Measurements from ENCODE around the gene TRIP13.
A peak's percentile ranks its signal among the peaks of the same experiment; 100 is the strongest.

TRIP13 gene

DNA sequence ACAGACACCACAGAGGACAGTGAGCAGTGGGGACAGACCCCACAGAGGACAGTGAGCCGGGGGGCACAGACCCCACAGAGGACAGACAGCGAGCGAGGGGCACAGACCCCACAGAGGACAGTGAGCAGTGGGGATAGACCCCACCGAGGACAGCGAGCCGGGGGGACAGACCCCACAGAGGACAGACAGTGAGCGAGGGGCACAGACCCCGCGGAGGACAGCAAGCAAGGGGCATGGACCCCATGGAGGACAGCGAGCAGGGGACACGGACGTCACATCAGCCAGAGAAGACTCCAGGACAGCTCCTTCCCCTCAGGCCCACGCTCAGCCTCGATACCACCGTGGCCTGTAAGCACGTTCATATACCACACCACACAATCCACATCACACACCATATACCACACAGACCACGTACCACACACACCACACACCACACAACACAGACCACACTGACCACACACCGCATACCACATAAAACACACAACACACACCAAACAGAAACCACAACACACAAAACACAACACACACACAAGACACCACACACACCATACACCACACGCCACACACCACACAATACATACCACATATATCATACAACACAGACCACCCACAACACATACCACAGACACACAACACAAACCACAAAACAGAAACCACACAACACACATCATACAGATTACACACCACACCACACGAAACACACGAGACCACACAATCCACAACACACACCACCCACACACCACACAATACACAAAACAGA, 36.7 kb upstream of the TRIP13 start:
- DNase-seq = no peak

DNA sequence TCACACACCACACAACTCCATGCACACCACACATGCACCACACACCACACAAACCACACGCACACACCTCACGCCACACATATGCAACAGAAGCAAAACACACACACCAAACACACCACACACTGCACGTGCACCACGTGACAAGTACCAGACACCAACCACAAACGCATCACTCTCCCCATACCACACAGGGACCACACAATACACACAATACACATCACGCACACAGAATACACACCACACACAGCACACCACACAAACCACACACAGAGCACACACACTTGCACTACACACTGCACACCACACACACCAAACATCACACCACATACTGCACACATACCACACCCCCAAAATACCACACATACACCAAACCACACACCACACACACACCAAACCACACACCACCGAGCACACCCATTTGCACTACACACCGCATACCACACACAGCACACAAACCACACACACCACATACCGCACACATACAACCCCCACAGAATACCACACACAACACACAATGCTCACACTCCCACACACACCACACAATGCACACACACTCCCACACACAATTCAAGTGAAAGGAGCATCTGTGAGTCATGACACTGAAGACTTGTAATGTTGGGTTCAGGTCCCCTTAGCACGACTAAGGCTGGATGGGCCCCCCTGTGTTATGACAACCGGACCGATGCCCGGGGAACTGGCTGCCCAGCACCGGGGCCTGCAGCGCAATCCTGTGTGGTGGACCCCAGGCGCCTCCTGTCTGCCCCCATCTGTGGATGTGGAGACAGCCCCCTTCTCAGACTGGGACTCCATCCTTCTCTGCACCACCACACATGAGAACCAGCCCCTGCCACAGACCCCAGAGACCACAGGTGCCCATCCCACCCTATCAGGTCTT, 35.9 kb upstream of the TRIP13 start:
- DNase-seq = no peak

DNA sequence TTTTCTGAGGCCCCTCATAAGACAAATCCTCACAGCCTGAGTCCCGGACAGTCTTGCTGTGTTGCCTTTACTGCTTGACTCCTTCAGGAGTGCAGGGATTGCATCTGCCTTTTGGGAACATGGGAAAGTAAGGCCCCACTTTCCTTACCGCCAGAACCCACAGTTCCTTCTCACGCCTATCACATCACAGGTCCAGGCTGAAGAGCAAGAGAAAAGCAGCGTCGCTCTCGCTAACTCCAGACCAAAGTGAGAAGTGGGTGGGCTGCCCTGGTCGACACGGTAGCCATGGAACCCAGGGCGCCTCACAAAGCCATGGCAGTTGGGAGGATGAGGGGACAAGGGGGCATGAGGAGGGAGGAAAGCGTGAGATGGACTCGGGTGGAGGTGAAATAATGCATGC, 34.0 kb upstream of the TRIP13 start:
- no peak for DNase-seq

DNA sequence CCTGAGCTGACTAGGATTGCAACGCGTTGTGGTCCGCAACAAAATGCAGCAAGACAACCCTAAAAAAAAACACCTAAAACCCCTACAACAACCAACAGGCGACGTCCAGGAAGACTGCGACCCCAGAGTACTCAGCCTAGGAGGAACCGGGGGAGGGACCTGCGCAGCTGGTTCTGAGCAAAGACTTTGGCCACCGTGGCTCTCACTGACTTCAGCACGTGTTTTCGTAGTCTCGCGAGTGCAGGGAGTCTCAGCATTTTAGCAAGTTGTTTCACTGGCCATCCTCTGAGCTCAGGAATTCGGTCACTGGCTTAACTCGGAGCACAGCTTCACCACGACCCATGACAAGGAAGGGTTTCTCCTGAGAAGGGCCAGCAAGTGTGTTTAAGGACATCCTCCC, 33.3 kb upstream of the TRIP13 start:
- no peak for DNase-seq

DNA sequence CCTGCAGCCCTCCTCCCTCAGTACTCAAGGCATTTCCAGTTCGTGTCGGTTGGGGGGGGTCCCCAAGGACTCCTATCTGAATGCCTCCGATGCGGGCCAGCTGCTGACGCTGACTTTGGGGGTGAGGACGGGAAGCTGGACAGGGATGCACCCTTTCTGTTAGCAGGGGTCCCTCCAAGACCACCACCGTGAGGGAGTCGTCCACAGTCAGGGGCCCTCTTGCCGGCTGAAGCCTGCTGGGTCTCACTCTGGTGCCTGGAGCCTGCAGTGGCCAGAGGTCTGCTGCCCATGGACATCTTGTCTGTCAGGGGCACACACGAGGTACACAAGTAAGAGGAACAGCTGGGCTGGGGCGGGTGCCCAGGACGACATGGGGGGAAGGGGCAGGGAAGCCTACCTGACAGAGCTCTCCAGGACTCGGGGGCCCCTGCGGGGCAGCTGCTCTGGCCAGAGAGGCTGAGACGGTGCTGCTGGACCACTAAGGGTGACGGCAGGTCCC, 32.8 kb upstream of the TRIP13 start:
- no peak for DNase-seq

DNA sequence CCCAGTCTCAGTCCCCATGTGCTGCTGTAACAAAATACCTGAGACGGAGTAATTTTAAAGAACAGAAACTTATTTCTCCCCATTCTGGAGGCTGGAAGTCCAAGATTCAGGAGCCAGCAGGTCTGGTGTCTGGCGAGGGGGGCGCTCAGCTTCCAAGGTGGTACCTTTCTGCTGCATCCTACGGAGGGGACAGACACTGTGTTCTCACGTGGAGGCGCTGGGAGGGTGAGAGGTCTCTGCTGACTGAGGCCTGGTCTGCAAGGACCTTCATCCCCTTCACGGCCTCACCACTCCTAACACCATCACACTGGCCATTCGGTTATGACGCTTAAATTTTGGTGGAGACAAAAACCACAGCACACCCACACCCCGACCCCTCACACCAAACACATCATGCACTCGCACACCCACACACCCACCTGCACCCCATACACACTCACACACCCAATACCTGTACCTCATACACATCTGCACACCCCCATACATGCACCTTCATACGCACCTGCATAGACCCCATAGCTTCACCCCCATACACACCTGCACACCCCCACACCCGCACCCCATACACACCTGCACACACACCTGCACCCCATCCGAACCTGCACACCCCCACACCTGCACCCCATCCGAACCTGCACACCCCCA, 32.1 kb upstream of the TRIP13 start:
- DNase-seq = no peak

DNA sequence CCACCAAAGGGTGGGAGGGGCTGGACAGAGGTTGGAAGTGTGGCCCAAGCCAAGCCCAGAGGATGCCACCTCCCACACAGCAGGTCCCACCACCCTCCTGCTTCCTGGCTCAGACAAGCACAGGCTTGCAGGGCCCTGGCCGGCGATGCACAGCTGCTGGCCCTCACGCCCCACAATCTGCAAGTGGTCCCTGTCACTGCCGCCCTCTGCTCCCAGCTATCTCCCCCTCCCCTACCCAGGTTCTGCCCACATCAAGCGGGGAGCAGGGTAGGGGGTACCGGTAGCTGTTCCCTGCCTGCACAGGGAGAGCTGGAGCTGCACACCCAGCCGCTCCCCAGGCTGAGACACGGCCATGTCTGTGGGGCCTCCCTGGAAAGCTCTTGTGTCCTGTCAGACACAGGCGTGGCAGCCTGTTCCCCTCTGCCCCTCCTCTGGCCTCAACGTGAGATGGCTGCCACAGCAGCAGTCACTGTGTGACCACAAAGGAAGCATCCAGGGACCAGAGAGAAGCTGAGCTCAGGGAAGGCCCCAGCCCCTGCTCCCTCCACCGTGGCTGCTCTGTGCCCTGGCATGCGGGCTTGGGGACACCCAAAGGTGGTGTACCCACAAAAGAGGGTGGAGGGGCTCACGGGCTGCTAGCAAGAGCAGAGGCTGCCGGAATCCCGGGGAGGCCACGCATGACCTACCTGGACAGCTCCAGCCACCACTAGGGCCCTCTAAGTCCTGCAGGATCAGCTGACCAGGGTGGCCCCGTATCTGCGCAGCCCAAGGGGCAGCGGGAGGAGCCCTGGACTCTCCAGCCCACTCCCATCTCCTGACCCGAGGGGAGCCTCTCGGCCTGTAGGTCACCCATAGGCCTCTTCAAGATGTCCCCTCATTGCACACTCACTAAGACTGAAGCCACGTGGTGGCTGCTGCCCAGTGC, 31.0 kb upstream of the TRIP13 start:
- DNase-seq = no peak

DNA sequence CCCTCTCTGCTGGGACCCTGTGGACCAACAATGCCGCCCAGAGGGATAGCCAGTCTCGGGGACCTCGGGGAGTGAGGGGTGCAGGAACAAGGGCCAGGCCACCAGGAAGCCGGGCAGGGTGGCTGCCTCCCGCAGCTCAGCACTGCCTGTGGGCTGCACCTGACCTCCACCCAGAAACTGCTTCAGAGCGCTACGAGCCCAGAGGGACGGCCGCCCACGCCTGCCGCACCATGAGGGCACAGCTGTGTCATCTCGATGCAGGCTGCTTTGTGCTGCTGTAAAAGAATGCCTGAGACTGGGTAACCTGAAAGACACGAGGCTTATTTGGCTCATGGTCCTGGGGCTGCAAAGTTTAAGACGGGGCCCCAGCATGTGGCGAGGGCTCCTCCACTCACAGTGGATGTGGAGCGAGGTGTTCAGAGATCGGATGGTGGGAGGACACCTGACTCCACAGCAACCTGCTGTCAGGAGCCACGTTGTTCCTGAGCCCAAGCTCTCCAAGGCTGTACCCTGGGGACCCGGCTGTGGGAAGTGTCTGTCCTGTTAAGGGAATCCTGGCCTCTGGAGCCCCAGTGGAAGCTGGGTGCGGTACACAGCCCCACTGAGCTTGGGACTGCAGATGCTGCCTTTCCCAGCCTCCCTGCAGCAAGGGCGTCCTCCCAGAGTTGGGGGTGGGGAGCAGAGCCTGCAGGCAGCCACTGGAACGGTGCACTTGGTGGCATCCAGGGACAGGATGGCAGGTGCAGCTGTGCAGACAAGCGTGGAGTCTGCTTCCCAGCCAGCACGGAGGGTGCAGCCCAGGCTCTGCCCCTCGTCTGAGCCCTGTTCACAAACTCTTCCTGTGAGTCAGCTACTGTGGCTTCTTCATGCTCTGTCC, 30.1 kb upstream of the TRIP13 start:
- peak; percentile 38 for DNase-seq

DNA sequence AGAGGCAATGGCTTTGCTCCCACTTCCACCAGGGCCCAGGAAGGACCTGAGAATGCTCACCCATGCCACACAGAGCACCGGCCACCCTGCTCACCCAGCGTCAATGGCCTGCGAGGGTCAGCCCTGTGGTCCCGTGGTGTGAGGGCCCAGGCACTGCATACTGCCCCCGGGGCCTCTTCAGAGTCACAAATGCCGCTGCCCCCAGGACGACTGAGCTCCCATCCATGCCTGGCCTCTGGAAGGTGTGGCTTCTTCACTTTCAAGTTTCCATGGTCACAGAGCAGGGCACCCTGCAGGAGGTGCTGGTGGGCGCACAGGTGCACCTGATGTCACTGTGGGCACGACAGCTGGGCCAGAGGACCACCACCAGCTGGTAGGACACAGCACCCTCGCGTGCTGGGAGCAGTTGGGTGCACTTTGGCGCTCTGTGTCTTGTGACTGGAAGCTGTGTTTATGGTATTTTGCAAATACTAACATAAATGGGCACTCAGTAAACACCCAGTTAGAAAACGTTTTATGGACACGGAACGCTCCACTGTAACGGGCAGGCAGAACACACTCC, 29.4 kb upstream of the TRIP13 start:
- no peak for DNase-seq

DNA sequence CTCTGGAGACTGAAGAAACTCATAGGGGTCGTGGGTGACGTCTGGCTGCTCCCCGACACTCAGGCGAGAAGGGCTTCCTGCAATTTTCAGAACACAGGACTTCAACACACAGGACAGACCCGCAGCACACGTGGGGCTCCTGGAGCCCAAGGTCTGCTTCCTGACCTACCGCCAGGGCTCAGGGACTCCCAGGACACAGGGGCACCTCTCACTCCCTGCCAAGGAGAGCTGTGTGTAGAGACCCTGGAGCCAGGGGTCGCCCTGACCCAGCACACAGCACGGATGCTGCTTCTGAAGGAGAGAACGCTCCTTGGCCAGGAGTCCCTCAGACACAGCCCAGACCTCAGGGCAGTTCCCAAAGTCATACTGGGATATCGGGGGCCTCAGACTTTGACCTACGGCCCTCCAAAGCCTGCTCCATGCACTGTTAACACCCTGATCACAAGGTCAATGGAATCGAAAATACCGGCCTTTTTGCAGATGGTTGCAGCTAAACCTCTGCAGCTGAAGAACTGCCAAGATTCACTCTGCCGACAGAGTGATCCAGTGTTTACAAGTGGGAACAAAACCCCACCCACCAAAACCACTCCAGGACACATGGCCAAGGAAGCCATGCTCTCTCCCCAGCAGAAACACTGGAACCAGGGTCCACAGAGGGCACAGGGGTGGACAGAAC, 28.1 kb upstream of the TRIP13 start:
- DNase-seq = no peak

DNA sequence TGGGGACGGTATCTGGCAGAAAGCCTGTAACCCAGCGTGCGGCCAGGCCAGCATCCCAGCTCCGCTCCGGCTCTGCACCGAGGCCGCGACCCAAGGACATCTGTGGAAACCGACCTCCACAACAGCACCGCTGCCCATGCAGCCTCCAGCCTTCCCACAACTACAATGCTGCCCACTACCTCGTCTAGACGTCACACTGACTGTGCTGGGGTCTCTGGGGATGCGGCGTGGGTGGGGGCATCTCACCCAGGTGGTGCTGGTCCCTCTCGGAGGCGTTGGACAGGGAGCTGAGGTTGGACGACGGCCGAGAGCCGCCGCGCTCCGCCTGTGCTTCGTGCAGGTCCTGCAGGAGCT, 27.5 kb upstream of the TRIP13 start:
- DNase-seq = no peak

DNA sequence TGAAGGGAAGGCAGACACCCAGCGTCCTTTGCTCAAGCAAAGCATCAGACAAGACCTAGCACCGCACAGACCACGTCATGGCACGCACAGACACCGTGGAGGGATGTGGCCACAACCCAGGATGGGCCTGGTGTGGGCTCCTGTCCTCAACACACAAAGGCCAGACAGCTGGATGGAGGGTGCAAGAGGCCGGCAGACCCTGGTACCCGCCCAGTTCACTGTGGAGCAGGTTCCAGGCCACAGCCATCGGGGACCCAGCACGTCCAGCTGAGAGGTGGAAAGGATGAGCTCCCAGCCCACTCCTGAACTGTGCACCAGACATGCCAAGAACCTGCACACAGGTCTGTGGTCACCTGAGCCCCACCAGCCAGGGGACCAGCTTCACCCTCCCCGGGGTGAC, 26.9 kb upstream of the TRIP13 start:
- no peak for DNase-seq

DNA sequence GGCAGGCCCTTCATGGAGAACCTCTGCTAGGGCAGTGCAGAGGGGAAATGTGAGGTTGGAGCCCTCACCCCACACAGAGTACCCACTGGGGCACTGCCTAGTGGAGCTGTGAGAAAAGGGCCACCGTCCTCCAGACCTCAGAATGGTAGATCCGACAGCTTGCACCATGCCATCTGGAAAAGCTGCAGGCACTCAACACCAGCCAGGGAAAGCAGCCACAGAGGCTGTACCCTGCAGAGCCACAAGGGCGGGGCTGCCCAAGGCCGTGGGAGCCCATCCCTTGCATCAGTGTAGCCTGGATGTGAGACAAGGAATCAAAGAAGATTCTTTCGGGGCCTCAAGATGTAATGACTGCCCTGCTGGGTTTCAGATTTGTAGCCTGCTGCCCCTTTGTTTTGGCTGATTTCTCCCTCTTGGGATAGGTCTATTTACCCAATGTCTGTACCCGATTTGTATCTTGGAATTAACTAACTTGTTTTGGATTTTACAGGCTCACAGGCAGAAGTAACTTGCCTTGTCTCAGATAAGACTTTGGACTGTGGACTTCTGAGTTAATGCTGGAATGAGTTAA, 25.3 kb upstream of the TRIP13 start:
- no peak for DNase-seq

DNA sequence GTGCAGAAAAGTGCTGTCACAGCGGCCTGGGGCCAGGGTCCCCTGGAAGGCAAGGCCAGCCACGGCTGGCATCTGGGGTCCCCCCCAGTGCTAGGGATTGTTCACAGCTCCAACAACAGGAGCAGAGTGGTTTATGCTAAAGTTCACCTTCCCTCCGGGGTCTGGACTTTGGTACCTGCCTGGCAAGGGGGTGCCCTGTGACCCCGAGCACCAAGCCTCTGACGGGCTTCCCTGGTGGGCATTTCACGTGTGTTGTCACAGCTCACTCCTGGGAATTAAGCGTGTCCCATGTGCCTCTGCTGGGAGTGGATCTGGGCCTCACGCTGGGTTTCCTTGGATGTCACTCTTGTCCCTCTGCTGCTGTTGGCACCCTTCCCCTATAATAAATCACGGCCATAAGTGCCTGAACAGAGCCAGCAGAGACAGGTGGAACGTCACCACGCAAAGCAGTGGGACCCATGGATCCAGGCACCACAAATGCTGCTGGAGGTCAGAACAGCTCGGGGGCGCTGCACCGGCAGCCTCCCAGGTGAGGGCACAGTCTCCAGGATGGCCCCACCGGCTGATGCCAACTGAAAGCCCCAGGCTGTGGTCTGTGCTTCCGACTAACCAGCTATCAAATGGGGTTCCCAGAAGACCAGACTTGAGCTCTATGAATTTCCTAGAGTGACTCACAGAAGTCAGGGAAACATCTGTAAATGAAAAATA, 24.1 kb upstream of the TRIP13 start:
- no peak for DNase-seq

DNA sequence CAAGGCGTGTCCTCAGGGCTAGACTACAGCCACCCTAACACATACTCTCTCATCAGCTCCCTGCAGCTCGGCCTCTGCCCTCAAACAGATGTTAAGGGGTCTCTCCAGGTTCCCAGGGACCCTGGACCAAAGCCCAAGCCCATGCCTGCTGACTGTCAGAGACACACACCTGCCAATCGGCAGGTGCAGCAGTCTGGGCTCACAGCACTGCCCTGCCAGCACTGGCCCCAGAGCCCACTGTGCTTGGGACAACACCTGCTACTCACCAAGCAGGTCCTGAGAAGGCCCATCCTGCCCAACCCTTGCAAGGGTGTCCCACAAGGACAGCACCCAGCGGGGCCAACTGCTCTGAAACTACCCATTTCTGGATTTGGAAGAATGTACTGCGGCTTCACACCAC, 21.7 kb upstream of the TRIP13 start:
- no peak for DNase-seq

DNA sequence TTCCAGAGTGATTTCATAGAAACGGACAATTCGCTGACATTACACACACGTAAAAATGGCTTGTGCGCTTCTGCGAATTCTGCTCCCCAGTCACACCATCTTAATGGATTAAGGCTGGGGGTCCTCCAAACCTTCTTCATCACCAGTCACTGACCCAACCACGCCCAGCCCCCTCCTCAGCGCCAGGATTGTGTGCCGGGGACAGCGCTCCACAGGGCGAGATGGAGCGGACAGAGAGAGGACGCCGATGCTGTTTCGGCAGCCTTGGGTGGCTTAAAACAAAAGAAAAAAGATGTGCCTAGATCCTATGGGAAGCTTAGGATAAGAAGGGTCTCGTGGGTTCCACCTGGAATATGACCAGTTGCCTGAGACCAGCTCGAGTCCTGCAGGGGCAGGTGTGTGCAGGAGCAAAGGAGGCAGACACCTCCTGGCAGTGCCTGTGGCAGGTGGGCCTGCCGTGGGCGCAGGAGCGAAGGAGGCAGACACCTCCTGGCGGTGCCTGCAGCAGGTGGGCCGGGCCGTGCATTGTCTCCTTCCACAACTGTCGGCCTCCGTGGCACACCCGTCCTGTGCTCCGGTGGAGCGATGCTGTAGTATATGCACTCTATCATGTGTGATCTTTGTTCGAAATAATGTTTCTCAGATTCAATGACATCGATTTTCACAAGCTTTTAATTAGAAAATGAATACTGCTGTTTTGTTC, 20.9 kb upstream of the TRIP13 start:
- DNase-seq = no peak

DNA sequence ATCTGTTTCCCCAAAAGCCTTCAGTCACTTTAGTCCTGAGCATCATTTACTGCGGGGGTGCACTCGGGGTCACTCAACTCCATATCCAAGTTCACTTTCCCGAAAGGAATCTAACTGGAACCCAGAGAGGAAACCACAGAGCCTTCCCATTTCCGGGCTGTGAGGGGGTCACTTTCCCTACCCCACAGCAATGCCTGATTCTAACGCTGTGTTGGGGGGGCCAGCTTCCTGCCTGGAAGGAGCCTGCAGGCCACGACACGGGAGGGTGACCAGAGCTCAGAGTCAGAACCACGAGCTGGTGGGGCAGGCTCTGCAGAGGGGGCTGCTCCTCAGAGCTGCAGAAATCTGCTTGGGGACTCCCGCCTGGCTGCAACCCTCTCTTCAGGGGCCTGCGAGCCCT, 20.4 kb upstream of the TRIP13 start:
- DNase-seq = no peak

DNA sequence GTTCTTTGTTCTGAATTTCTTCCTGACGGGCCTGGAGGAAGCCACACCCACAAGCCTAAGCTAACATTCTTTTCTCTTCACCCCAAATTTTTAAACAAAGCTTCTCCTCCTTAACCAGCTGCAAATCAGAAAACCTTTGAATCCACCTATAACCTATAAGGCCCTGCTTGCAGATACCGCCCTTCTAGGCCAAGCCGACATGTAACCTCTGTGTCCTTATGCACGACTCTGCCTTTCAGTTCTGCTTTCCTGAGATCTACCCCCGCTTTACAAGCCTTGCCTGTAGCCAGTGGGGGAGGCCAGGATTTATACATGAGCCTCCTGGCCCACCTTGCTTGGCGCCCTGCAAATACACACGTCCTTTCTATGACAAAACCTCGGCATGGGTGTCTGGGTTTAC, 19.4 kb upstream of the TRIP13 start:
- no peak for DNase-seq

DNA sequence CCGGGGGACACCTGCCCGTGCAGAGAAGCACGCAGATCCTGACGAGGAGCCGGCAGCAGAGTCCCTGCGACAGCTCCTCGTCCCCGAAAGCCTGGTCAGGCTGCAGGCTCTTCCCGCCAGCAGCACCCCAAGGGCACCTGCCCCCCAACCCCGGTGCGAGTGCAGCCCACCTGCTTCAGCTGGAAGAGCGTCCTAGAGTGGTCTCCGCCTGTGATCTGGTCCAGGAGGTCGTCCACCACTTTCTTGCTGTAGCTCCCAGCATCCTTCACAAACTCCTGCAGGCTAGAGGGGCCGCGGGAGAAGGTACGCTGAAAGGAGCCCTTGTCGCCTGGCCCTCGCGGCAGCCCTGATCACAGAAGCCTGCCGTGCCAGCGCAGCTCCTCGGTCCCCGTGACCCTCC, 16.8 kb upstream of the TRIP13 start:
- no peak for DNase-seq

Measured in EL (cell line).